ENCODE results near the gene CNDP2.

DNA sequence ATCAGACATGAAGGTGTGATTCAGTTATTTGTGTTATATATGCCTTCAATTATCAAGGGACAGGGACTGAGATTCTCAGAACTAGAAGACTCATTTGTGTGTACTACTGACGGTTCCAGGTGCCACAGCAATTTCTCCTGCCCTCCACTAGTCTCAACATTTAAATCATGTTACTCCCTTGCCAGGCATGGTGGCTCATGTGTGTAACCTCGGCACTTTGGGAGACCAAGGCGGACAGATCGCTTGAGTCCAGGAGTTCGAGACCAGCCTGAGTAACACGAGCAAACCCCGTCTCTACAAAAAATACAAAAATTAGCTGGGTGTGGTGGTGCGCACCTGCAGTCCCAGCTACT, 1.1 kb downstream of the CNDP2 start:
- TF ChIP-seq EZH2 (IDR thresholded peaks at IDR 0.05; ENCODE audit: borderline replicate concordance, low read length), result no peak
- TF ChIP-seq, protein P1, sequence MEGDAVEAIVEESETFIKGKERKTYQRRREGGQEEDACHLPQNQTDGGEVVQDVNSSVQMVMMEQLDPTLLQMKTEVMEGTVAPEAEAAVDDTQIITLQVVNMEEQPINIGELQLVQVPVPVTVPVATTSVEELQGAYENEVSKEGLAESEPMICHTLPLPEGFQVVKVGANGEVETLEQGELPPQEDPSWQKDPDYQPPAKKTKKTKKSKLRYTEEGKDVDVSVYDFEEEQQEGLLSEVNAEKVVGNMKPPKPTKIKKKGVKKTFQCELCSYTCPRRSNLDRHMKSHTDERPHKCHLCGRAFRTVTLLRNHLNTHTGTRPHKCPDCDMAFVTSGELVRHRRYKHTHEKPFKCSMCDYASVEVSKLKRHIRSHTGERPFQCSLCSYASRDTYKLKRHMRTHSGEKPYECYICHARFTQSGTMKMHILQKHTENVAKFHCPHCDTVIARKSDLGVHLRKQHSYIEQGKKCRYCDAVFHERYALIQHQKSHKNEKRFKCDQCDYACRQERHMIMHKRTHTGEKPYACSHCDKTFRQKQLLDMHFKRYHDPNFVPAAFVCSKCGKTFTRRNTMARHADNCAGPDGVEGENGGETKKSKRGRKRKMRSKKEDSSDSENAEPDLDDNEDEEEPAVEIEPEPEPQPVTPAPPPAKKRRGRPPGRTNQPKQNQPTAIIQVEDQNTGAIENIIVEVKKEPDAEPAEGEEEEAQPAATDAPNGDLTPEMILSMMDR (IDR thresholded peaks at IDR 0.05; ENCODE audit: low read length), result no peak

Measured in OCI-LY1 (cell line).